HTERT RPE-1 (cell line): ENCODE data around the gene IHH.

ENCODE experiments used
- in situ Hi-C: fragments of 300-500 bp; cut with MboI; formaldehyde crosslinking; loops from 4 replicates; pipeline ENCODE4 v1.14.3; 2020; ENCODE audit warnings: low sequenced_read_pairs

Gene IHH

GRCh38 chr2:219076253-219076652 lies 15.5 kb upstream of the IHH start:
- in situ Hi-C loops = no loop called here

GRCh38 chr2:219073413-219074129 lies 12.8 kb upstream of the IHH start:
- in situ Hi-C loops = no loop called here

- in situ Hi-C loops = no loop called here
Observed at GRCh38 chr2:219072741-219073250, 12.1 kb upstream of the IHH start.

- in situ Hi-C loops = no loop called here
Observed at GRCh38 chr2:219071131-219071816, 10.6 kb upstream of the IHH start.

- in situ Hi-C loops = no loop called here
Observed at GRCh38 chr2:219065484-219065883, 4.8 kb upstream of the IHH start.

GRCh38 chr2:219062081-219062480 lies 1.4 kb upstream of the IHH start:
- in situ Hi-C loops = no loop called here

GRCh38 chr2:219059725-219060682 lies 717 bp downstream of the IHH start:
- in situ Hi-C loops = no loop called here

- in situ Hi-C loops = no loop called here
Observed at GRCh38 chr2:219059375-219059724, 1.4 kb downstream of the IHH start.

GRCh38 chr2:219058541-219059374 lies 2.0 kb downstream of the IHH start:
- in situ Hi-C loops = no loop called here

GRCh38 chr2:219057709-219058540 lies 2.8 kb downstream of the IHH start:
- in situ Hi-C loops = no loop called here

- in situ Hi-C loops = no loop called here
Observed at GRCh38 chr2:219056896-219057708, 3.6 kb downstream of the IHH start.

- in situ Hi-C loops = no loop called here
Observed at GRCh38 chr2:219056176-219056895, 4.4 kb downstream of the IHH start.

- in situ Hi-C loops = no loop called here
Observed at GRCh38 chr2:219054956-219055903, 5.5 kb downstream of the IHH start.

GRCh38 chr2:219049282-219049681 lies 11.4 kb downstream of the IHH start:
- in situ Hi-C loops = no loop called here

- in situ Hi-C loops = no loop called here
Observed at GRCh38 chr2:219045937-219046550, 14.7 kb downstream of the IHH start.

GRCh38 chr2:219042750-219043149 lies 18.0 kb downstream of the IHH start:
- in situ Hi-C loops = no loop called here

- in situ Hi-C loops = no loop called here
Observed at GRCh38 chr2:219042157-219042556, 18.6 kb downstream of the IHH start.
